Spleen (tissue), 7 donors: ENCODE data around the gene RET.

Experiments used
- POLR2AphosphoS5 ChIP-seq, 3 donors: sonication (generic); formaldehyde crosslinking; IDR thresholded peaks; one replicate each; pipeline ENCODE4 v1.5.1; 2017; ENCODE audit warnings: antibody characterized with exemption in 3 of 3
- TF ChIP-seq, protein P1 (sequence below), 11 experiments: fragments of 200-600 bp in 7 of 11; fragments of 450-650 bp in 4 of 11; sonication (generic) in 4 of 11; IDR thresholded peaks in 8 of 11; conservative IDR thresholded peaks in 3 of 11; 1 replicate in 7 of 11; 2 replicates in 4 of 11; pipeline versions ENCODE4 v1.4.0 to v1.8.0; 2016 to 2021; ENCODE audit warnings: antibody characterized with exemption in 11 of 11, inconsistent platforms in 4 of 11, mild to moderate bottlenecking in 1 of 11
- donor health status: DM: no; HTN: no; CAD: no; lungs with moderate emphysema.
- donor health status: DM: no; HTN: no; CAD: no.
- donor health status: DM: no; HTN: no; CAD: no.

DNA sequence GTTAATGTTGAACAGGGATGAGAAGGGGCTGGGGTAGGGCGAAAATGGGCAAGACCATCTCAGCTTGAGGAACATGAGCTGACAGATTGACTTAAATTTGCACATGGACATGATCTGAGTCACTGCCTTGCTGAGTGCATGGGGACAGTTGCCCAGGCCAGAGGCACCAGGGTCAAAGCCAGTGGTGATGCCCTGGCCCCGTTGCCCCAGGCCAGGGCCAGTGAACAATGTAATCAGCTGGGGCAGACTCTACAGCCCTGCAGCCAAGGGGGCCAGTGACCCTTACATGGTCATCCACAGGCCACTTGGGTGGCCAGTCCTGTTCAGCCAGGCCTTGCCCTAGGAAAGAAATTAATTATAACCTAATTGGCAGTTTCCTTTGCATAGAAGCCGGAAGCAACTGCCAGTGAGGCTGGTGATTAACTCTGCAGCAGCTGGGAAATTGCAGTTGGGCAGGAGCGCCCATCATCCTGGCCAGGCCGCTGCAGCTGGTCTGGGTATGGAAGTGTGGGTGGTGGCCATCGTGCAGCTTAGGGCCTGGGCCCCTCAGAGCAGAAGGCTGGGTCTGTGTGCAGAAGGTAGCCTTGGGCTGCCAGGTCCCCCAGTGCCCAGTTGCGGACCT lies 9.6 kb downstream of the RET start:
- TF ChIP-seq, protein P1, sequence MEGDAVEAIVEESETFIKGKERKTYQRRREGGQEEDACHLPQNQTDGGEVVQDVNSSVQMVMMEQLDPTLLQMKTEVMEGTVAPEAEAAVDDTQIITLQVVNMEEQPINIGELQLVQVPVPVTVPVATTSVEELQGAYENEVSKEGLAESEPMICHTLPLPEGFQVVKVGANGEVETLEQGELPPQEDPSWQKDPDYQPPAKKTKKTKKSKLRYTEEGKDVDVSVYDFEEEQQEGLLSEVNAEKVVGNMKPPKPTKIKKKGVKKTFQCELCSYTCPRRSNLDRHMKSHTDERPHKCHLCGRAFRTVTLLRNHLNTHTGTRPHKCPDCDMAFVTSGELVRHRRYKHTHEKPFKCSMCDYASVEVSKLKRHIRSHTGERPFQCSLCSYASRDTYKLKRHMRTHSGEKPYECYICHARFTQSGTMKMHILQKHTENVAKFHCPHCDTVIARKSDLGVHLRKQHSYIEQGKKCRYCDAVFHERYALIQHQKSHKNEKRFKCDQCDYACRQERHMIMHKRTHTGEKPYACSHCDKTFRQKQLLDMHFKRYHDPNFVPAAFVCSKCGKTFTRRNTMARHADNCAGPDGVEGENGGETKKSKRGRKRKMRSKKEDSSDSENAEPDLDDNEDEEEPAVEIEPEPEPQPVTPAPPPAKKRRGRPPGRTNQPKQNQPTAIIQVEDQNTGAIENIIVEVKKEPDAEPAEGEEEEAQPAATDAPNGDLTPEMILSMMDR (IDR thresholded peaks at IDR 0.05 in 8 of 11, conservative IDR thresholded peaks at IDR 0.05 in 3 of 11): no peak
- no peak for TF ChIP-seq POLR2AphosphoS5 (IDR thresholded peaks at IDR 0.05)
